ENCODE measurements around the gene NUP210L.

Gene NUP210L

GRCh38 chr1:154178013-154178412 is 23.1 kb upstream of the NUP210L start:
- TF ChIP-seq ZNF544 (tag by site-specific recombination; IDR thresholded peaks at IDR 0.05) (no peak), PRDM2 (tag by site-specific recombination; IDR thresholded peaks at IDR 0.05; ENCODE audit: borderline replicate concordance) (no peak), PRDM10 (tag by site-specific recombination; IDR thresholded peaks at IDR 0.05) (peak; percentile 86)
- Histone ChIP-seq H3K36me3 (ENCODE audit: control insufficient read depth in 2 of 2, insufficient read depth in 1 of 2, low read length in 2 of 2) (peaks cover 16 to 58% of the 10 kb centered on the region in 2 experiments; a peak in 2 of 3 replicates), H3K4me3 (ENCODE audit: low read depth, low read length) (no peak overlapping the region), H3K27ac (ENCODE audit: extremely low read depth, low read depth, low read length) (0 out of 2 replicates have a peak overlapping the region, but pooled peaks have one; percentile 1), H3K4me1 (ENCODE audit: control insufficient read depth, insufficient read depth, low read length) (peaks cover 24% of the 10 kb centered on the region), H3K9me3 (ENCODE audit: control insufficient read depth, insufficient read depth, low read depth, low read length) (no peaks in the 10 kb centered on the region)
- ChIA-PET CTCF (interaction anchor here (0.7 to 2.0 kb wide), 3 partner anchors 32 to 157 kb away, joined by 3 to 7 read pairs (median 5); no protein-coding TSS in a partner anchor), POLR2A (interaction anchor here (1.0 to 1.6 kb wide), 2 partner anchors 187 to 200 kb away, joined by 3 to 4 read pairs; partner anchors contain the start of genes JTB and RPS27)

- Histone ChIP-seq H3K36me3 (ENCODE audit: control insufficient read depth in 2 of 2, insufficient read depth in 1 of 2, low read length in 2 of 2) (peaks cover 26 to 75% of the 10 kb centered on the region in 2 experiments), H3K27ac (ENCODE audit: extremely low read depth, low read depth, low read length) (no peak overlapping the region), H3K9me3 (ENCODE audit: control insufficient read depth, insufficient read depth, low read depth, low read length) (no peaks in the 10 kb centered on the region), H3K4me3 (ENCODE audit: low read depth, low read length) (no peak overlapping the region), H3K4me1 (ENCODE audit: control insufficient read depth, insufficient read depth, low read length) (peaks cover 24% of the 10 kb centered on the region)
- POLR2A ChIA-PET, result interaction anchor here (1.3 kb wide), 1 partner anchor 186 kb away, joined by 3 read pairs; the partner anchor contains the start of gene RPS27
- CTCF ChIA-PET, result interaction anchor here (0.5 to 1.6 kb wide), 2 partner anchors 31 to 550 kb away, joined by 3 to 5 read pairs; no protein-coding TSS in a partner anchor
- TF ChIP-seq KLF1 (tag by site-specific recombination; IDR thresholded peaks at IDR 0.05) (0 out of 2 replicates have a peak, but pooled peaks have one; percentile 42), ZNF211 (tag by site-specific recombination; IDR thresholded peaks at IDR 0.05; ENCODE audit: low read depth) (no peak)
Observed at GRCh38 chr1:154176337-154176736, 21.5 kb upstream of the NUP210L start.

GRCh38 chr1:154174654-154175053 is 19.8 kb upstream of the NUP210L start:
- ChIA-PET CTCF (no interaction called here), POLR2A (interaction anchor here (1.2 kb wide), 1 partner anchor 39 kb away, joined by 3 read pairs; no protein-coding TSS in a partner anchor)
- no peaks in the 10 kb centered on the region for H3K9me3 ChIP-seq (ENCODE audit: control insufficient read depth, insufficient read depth, low read depth, low read length)
- no peak overlapping the region for H3K27ac ChIP-seq (ENCODE audit: extremely low read depth, low read depth, low read length)
- peaks cover 15% of the 10 kb centered on the region for H3K4me1 ChIP-seq (ENCODE audit: control insufficient read depth, insufficient read depth, low read length)
- H3K36me3 ChIP-seq (ENCODE audit: control insufficient read depth in 2 of 2, insufficient read depth in 1 of 2, low read length in 2 of 2), result peaks cover 34 to 86% of the 10 kb centered on the region in 2 experiments
- no peak overlapping the region for H3K4me3 ChIP-seq (ENCODE audit: low read depth, low read length)
- TF ChIP-seq ZNF335 (tag by site-specific recombination; conservative IDR thresholded peaks at IDR 0.05) (no peak), ZNF394 (tag by site-specific recombination; IDR thresholded peaks at IDR 0.05; ENCODE audit: borderline replicate concordance) (no peak), ZNF747 (tag by site-specific recombination; IDR thresholded peaks at IDR 0.05) (no peak), AEBP2 (tag by site-specific recombination; IDR thresholded peaks at IDR 0.05; ENCODE audit: borderline replicate concordance) (no peak), ZNF2 (tag by site-specific recombination; IDR thresholded peaks at IDR 0.05) (no peak), ZNF654 (tag by site-specific recombination; IDR thresholded peaks at IDR 0.05; ENCODE audit: low read depth) (no peak), ZEB2 (tag by site-specific recombination; IDR thresholded peaks at IDR 0.05) (no peak), ZBTB21 (tag by site-specific recombination; IDR thresholded peaks at IDR 0.05) (no peak), ZNF670 (tag by site-specific recombination; IDR thresholded peaks at IDR 0.05; ENCODE audit: low read depth) (no peak), ZNF785 (tag by site-specific recombination; IDR thresholded peaks at IDR 0.05) (no peak), GLIS2 (tag by site-specific recombination; IDR thresholded peaks at IDR 0.05) (no peak), SCRT1 (tag by site-specific recombination; IDR thresholded peaks at IDR 0.05; ENCODE audit: borderline replicate concordance) (no peak), ZNF645 (tag by site-specific recombination; IDR thresholded peaks at IDR 0.05) (no peak), ZNF514 (tag by site-specific recombination; IDR thresholded peaks at IDR 0.05) (no peak)
